GM12873 (cell line): ENCODE data around the gene SFT2D3.

Source experiments
- TF ChIP-seq, protein P1 (sequence below): IDR thresholded peaks from 2 replicates; pipeline ENCODE4 v1.5.1; 2012; ENCODE audit warnings: low read depth, mild to moderate bottlenecking, moderate library complexity, low read length, control low read depth; ENCODE audit not compliant: insufficient read depth; ENCODE audit errors: missing control alignments

SFT2D3 gene, protein sequence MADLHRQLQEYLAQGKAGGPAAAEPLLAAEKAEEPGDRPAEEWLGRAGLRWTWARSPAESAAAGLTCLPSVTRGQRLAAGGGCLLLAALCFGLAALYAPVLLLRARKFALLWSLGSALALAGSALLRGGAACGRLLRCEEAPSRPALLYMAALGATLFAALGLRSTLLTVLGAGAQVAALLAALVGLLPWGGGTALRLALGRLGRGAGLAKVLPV

GRCh38 chr2:127701193-127701650, at the start of gene SFT2D3:
Gene SFT2D3, plus strand, starts transcription at chr2:127701497. Its CDS starts 32 bp downstream, at chr2:127701529.
- TF ChIP-seq, protein P1, sequence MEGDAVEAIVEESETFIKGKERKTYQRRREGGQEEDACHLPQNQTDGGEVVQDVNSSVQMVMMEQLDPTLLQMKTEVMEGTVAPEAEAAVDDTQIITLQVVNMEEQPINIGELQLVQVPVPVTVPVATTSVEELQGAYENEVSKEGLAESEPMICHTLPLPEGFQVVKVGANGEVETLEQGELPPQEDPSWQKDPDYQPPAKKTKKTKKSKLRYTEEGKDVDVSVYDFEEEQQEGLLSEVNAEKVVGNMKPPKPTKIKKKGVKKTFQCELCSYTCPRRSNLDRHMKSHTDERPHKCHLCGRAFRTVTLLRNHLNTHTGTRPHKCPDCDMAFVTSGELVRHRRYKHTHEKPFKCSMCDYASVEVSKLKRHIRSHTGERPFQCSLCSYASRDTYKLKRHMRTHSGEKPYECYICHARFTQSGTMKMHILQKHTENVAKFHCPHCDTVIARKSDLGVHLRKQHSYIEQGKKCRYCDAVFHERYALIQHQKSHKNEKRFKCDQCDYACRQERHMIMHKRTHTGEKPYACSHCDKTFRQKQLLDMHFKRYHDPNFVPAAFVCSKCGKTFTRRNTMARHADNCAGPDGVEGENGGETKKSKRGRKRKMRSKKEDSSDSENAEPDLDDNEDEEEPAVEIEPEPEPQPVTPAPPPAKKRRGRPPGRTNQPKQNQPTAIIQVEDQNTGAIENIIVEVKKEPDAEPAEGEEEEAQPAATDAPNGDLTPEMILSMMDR: no peak

- TF ChIP-seq, protein P1: no peak
Observed at GRCh38 chr2:127651971-127652550, 49.2 kb upstream of the SFT2D3 start.

DNA sequence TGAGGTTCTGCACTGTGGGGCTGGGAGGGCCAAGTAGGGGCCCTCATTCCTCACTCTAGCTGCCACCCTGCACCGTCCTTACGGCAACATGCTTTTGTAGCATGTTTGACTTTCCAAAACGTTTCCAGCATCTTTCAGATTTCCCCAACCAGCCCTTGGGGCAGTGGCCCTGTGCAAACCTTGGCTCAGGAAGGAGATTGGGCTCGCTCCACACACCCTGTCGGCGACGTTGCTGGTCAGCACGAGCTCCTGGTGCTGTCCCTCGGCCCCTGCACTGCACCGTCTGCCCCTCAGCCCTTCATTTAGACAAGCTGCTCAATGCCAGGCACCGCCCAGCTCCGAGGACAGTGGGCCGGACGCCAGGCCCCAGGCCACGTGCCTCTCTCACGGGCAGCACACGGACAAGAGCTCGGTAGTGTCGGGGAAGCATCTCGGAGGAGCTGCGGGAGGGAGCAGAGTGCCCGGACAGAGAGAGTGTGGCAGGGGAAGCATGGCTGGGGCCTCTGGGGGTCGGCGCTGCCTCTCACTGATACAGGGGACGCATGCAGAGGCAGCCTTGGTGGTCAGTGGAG, 48.4 kb upstream of the SFT2D3 start:
- TF ChIP-seq, protein P1: no peak

- TF ChIP-seq, protein P1: no peak
Observed at GRCh38 chr2:127653421-127654083, 47.7 kb upstream of the SFT2D3 start.

- TF ChIP-seq, protein P1: no peak
Observed at GRCh38 chr2:127654084-127654837, 47.0 kb upstream of the SFT2D3 start.

GRCh38 chr2:127654838-127655175, 46.5 kb upstream of the SFT2D3 start:
- TF ChIP-seq, protein P1: no peak
